DND-41 (cell line): ENCODE measurements around the gene KRTAP10-9.

Experiments used
- CTCF ChIP-seq: IDR thresholded peaks from 2 replicates; pipeline ENCODE4 v1.5.1; 2012; ENCODE audit warnings: borderline replicate concordance, low read length, moderate library complexity, mild to moderate bottlenecking; ENCODE audit not compliant: poor library complexity, severe bottlenecking; ENCODE audit errors: extremely low read depth
- EZH2 ChIP-seq: IDR thresholded peaks from 3 replicates; pipeline ENCODE4 v1.6.1; 2012; ENCODE audit warnings: borderline replicate concordance, low read depth, mild to moderate bottlenecking, moderate library complexity, low read length, inconsistent platforms; ENCODE audit not compliant: severe bottlenecking

GRCh38 chr21:44637018-44637850 is 10.3 kb downstream of the KRTAP10-9 start, which contains the start of gene KRTAP10-10:
- TF ChIP-seq CTCF (no peak), EZH2 (no peak)
